IMR-90 (cell line): Measurements from ENCODE around the gene SYNJ2BP. TPM values are rescaled to one million over a fixed set of nuclear protein-coding genes. Genes with fewer than 3 reads are reported as not detected.

Source experiments
- ATAC-seq: fragments of 200-7000 bp; cut with Tn5 transposase; 2 replicates; pipeline ENCODE4 v1.9.1; 2020; ENCODE audit warnings: low read depth, mild to moderate bottlenecking, moderate library complexity
- BruUV-seq: library from RNA; stranded (reverse); fragments of 400-500 nt; replicated peaks from 2 replicates; lab custom pipeline; 2021; lab: Mats Ljungman, UMichigan
- CTCF ChIA-PET: fragments of 300-600 bp; formaldehyde crosslinking; extraction: SDS; loops from one replicate; lab custom pipeline; 2021; ENCODE audit warnings: antibody characterized with exemption; lab: Yijun Ruan, JAX
- POLR2A ChIA-PET: fragments of 300-600 bp; sonication (Branson Sonifier 250); formaldehyde crosslinking; loops from one replicate; lab custom pipeline; 2022; ENCODE audit warnings: antibody characterized with exemption; ENCODE audit not compliant: unreplicated experiment; lab: Charles Lee
- DNase-seq: peaks from one replicate; pipeline ENCODE4 v3.0.0; 2013
- H2AFZ ChIP-seq: replicated peaks from 2 replicates; pipeline ENCODE3; 2013; ENCODE audit warnings: low read length, mild to moderate bottlenecking; ENCODE audit not compliant: poor library complexity
- H2AK5ac ChIP-seq: 2 replicates; pipeline ENCODE4 v1.6.1; 2013; ENCODE audit warnings: low read depth, low read length, inconsistent platforms
- H2AK9ac ChIP-seq: replicated peaks from 2 replicates; pipeline ENCODE3; 2013; ENCODE audit warnings: mild to moderate bottlenecking, low read depth, low read length, moderate library complexity; ENCODE audit not compliant: poor library complexity
- H2BK120ac ChIP-seq: 2 replicates; pipeline ENCODE4 v1.6.1; 2013; ENCODE audit warnings: low read depth, low read length, inconsistent platforms
- H2BK15ac ChIP-seq: 3 replicates; pipeline ENCODE4 v1.6.1; 2013; ENCODE audit warnings: low read depth, low read length, inconsistent platforms
- H2BK20ac ChIP-seq: 2 replicates; pipeline ENCODE4 v1.6.1; 2013; ENCODE audit warnings: low read depth, mild to moderate bottlenecking, inconsistent platforms, low read length, moderate library complexity
- H2BK5ac ChIP-seq: 2 replicates; pipeline ENCODE4 v1.6.1; 2013; ENCODE audit warnings: mild to moderate bottlenecking, low read depth, low read length, inconsistent platforms; ENCODE audit not compliant: poor library complexity, severe bottlenecking
- H3K14ac ChIP-seq: replicated peaks from 2 replicates; pipeline ENCODE4 v1.6.1; 2013; ENCODE audit warnings: low read depth, low read length, inconsistent platforms
- H3K18ac ChIP-seq: 2 replicates; pipeline ENCODE4 v1.6.1; 2013; ENCODE audit warnings: low read depth, low read length, control low read depth
- H3K23ac ChIP-seq: 2 replicates; pipeline ENCODE4 v1.6.1; 2013; ENCODE audit warnings: low read depth, low read length, inconsistent platforms
- H3K27ac ChIP-seq: 2 replicates; pipeline ENCODE4 v1.5.1; 2013; ENCODE audit warnings: mild to moderate bottlenecking, control low read depth, low read length; ENCODE audit not compliant: insufficient read depth
- H3K27me3 ChIP-seq: 2 replicates; pipeline ENCODE4 v1.6.1; 2013; ENCODE audit warnings: low read length; ENCODE audit not compliant: control insufficient read depth, insufficient read depth
- H3K36me3 ChIP-seq: 2 replicates; pipeline ENCODE4 v1.6.1; 2013; ENCODE audit warnings: low read length, mixed read lengths; ENCODE audit not compliant: control insufficient read depth, insufficient read depth
- H3K4ac ChIP-seq: 2 replicates; pipeline ENCODE4 v1.6.1; 2013; ENCODE audit warnings: low read depth, low read length, inconsistent platforms
- H3K4me1 ChIP-seq: 2 replicates; pipeline ENCODE4 v1.6.1; 2013; ENCODE audit warnings: low read length, mixed read lengths; ENCODE audit not compliant: control insufficient read depth, insufficient read depth
- H3K4me2 ChIP-seq: 2 replicates; pipeline ENCODE4 v1.6.1; 2013; ENCODE audit warnings: low read depth, mild to moderate bottlenecking, control low read depth, low read length, moderate library complexity
- H3K4me3 ChIP-seq: 2 replicates; pipeline ENCODE4 v1.5.1; 2013; ENCODE audit warnings: low read depth, mild to moderate bottlenecking, control low read depth, low read length, moderate library complexity; ENCODE audit not compliant: insufficient read depth
- H3K56ac ChIP-seq: 2 replicates; pipeline ENCODE4 v1.6.1; 2013; ENCODE audit warnings: low read length, inconsistent platforms; ENCODE audit not compliant: insufficient read depth; ENCODE audit errors: extremely low read depth
- H3K79me1 ChIP-seq, 2 experiments: 2 replicates each; pipeline ENCODE4 v1.6.1; 2013; ENCODE audit warnings: low read length in 2 of 2, inconsistent platforms in 1 of 2, low read depth in 1 of 2
- H3K9ac ChIP-seq: 2 replicates; pipeline ENCODE4 v1.6.1; 2013; ENCODE audit warnings: low read depth, low read length, control low read depth
- H3K9me1 ChIP-seq: 2 replicates; pipeline ENCODE4 v1.6.1; 2013; ENCODE audit warnings: low read length, inconsistent platforms; ENCODE audit not compliant: insufficient read depth
- H3K9me3 ChIP-seq: 2 replicates; pipeline ENCODE4 v1.6.1; 2013; ENCODE audit warnings: low read length; ENCODE audit not compliant: control insufficient read depth, insufficient read depth
- H4K20me1 ChIP-seq: 2 replicates; pipeline ENCODE4 v1.6.1; 2013; ENCODE audit warnings: low read length, inconsistent platforms; ENCODE audit not compliant: insufficient read depth
- H4K5ac ChIP-seq: 2 replicates; pipeline ENCODE4 v1.6.1; 2013; ENCODE audit warnings: mild to moderate bottlenecking, low read depth, low read length, control low read depth
- H4K8ac ChIP-seq, 2 experiments: 2 replicates each; pipeline ENCODE4 v1.6.1; 2013; ENCODE audit warnings: low read depth in 2 of 2, low read length in 2 of 2, control low read depth in 1 of 2, inconsistent platforms in 1 of 2
- H4K91ac ChIP-seq: 2 replicates; pipeline ENCODE4 v1.6.1; 2013; ENCODE audit warnings: low read depth, low read length, inconsistent platforms; ENCODE audit not compliant: insufficient read depth
- BHLHE40 ChIP-seq: fragments of 150-350 bp; IDR thresholded peaks from 2 replicates; pipeline ENCODE4 v1.6.1; 2016; ENCODE audit warnings: mild to moderate bottlenecking, low read depth, low read length
- ELK1 ChIP-seq: fragments of 150-350 bp; IDR thresholded peaks from 2 replicates; pipeline ENCODE4 v1.6.1; 2016; ENCODE audit warnings: low read depth, mild to moderate bottlenecking, low read length, moderate library complexity, borderline replicate concordance
- FOS ChIP-seq: fragments of 150-350 bp; IDR thresholded peaks from 2 replicates; pipeline ENCODE4 v1.6.1; 2016; ENCODE audit warnings: low read depth, low read length
- MAZ ChIP-seq: IDR thresholded peaks from 2 replicates; pipeline ENCODE4 v1.6.1; 2012; ENCODE audit warnings: low read depth, mild to moderate bottlenecking, low read length, improper control_type of control experiment, moderate library complexity, borderline replicate concordance
- RAD21 ChIP-seq: IDR thresholded peaks from 2 replicates; pipeline ENCODE4 v1.6.1; 2012; ENCODE audit warnings: low read length, improper control_type of control experiment
- WGBS, 2 experiments: methylation state at CpG; one replicate each; pipeline versions ENCODE4 v1.1.5 to v1.1.7; 2013; ENCODE audit warnings: missing lambda C conversion rate in 2 of 2; ENCODE audit not compliant: insufficient read length in 1 of 2; ENCODE audit errors: extremely low coverage in 2 of 2; 5-methylcytosine and 5-hydroxymethylcytosine counted together
- dilution Hi-C: fragments of 300-500 bp; cut with HindIII; formaldehyde crosslinking; loops from one replicate; pipeline ENCODE4 v1.14.3; 2018; ENCODE audit warnings: low sequenced_read_pairs; ENCODE audit not compliant: unreplicated experiment
- in situ Hi-C: fragments of 300-500 bp; cut with MboI; formaldehyde crosslinking; loops from 3 replicates; pipeline ENCODE4 v1.14.3; 2019; ENCODE audit warnings: low sequenced_read_pairs, inconsistent platforms, mixed read lengths
- intact Hi-C: fragments of 100-400 bp; cut with micrococcal nuclease; formaldehyde crosslinking; loops from 2 replicates; pipeline ENCODE4 v1.10.0; 2022
- polyA plus RNA-seq, 3 experiments: library from polyadenylated mRNA; depleted of rRNA; stranded (reverse); fragments of >200 nt; gene quantifications; 2 replicates each; pipeline ENCODE4 v1.2.3, GENCODE V29; 2012; ENCODE audit warnings: low replicate concordance in 1 of 3
- total RNA-seq: library from RNA; depleted of rRNA; stranded (reverse); fragments of >200 nt; gene quantifications from 2 replicates; pipeline ENCODE4 v1.2.3, GENCODE V29; 2012

Gene SYNJ2BP
- total and polyA plus RNA-seq, 2 of the 4 experiments (the other 2 are of a cell fraction) = 10.0 to 25.5 TPM

GRCh38 chr14:70441641-70442040, 24.8 kb upstream of the SYNJ2BP start:
- Histone ChIP-seq H4K20me1 (no peaks in the 10 kb centered on the region), H3K9me1 (no peaks in the 10 kb centered on the region), H2AFZ (no peak overlapping the region), H4K8ac (no peak overlapping the region), H2BK15ac (no peak overlapping the region), H3K14ac (no peak overlapping the region), H4K91ac (no peak overlapping the region), H2BK20ac (no peak overlapping the region), H2BK120ac (no peak overlapping the region), H3K4me1 (no peaks in the 10 kb centered on the region), H2BK5ac (no peak overlapping the region), H3K18ac (no peak overlapping the region), H2AK5ac (no peak overlapping the region), H3K4me2 (no peak overlapping the region), H3K56ac (no peak overlapping the region), H3K4ac (no peak overlapping the region), H3K4me3 (no peak overlapping the region), H3K27ac (no peak overlapping the region), H2AK9ac (no peak overlapping the region), H3K79me1 (no peaks in the 10 kb centered on the region), H3K36me3 (no peaks in the 10 kb centered on the region), H3K27me3 (no peaks in the 10 kb centered on the region), H3K9ac (no peak overlapping the region), H4K5ac (no peak overlapping the region), H3K23ac (no peak overlapping the region), H3K9me3 (peaks cover 20% of the 10 kb centered on the region)
- ChIA-PET CTCF (no interaction called here), POLR2A (no interaction called here)
- BruUV-seq = no TSS peak
- intact Hi-C loops = no loop called here
- WGBS, 2 experiments = no CpG with 5 or more reads among the region's 3 CpGs
- ATAC-seq (no peak), DNase-seq (no peak)
- in situ Hi-C loops = no loop called here
- TF ChIP-seq ELK1 (no peak), RAD21 (no peak), FOS (no peak), MAZ (no peak), BHLHE40 (no peak)
- dilution Hi-C loops = no loop called here
